Adipocyte (in vitro differentiated cells): ENCODE results near the gene NLRP8.
"Not testable (repeated sequence)": the region's sequence is repeated elsewhere in the genome, so short reads cannot be mapped to it uniquely, and the experiment has no call there.

ENCODE experiments used
- DNase-seq: peaks from one replicate; pipeline ENCODE4 v3.0.0-alpha.2; 2015; ENCODE audit warnings: low read depth
- H3K27me3 ChIP-seq: replicated peaks from 2 replicates; pipeline ENCODE4 v1.7.0; 2013; ENCODE audit warnings: mild to moderate bottlenecking, low read length, moderate library complexity; ENCODE audit not compliant: control insufficient read depth, insufficient read depth
- H3K36me3 ChIP-seq: 2 replicates; pipeline ENCODE4 v1.7.0; 2013; ENCODE audit warnings: low read length, mild to moderate bottlenecking, moderate library complexity; ENCODE audit not compliant: control insufficient read depth, insufficient read depth, severe bottlenecking
- H3K4me1 ChIP-seq: 2 replicates; pipeline ENCODE4 v1.7.0; 2013; ENCODE audit warnings: mild to moderate bottlenecking, low read length, moderate library complexity; ENCODE audit not compliant: control insufficient read depth, insufficient read depth
- H3K4me3 ChIP-seq: 2 replicates; pipeline ENCODE4 v1.7.0; 2013; ENCODE audit warnings: mild to moderate bottlenecking, low read length, moderate library complexity
- H3K9ac ChIP-seq: 2 replicates; pipeline ENCODE4 v1.7.0; 2013; ENCODE audit warnings: mild to moderate bottlenecking, low read length, moderate library complexity
- H3K9me3 ChIP-seq: 2 replicates; pipeline ENCODE4 v1.7.0; 2013; ENCODE audit warnings: mild to moderate bottlenecking, low read length, moderate library complexity; ENCODE audit not compliant: control insufficient read depth

Gene NLRP8

GRCh38 chr19:55929258-55929657 lies 18.4 kb upstream of the NLRP8 start:
- H3K4me3 ChIP-seq, H3K9me3 ChIP-seq, H3K27me3 ChIP-seq, H3K9ac ChIP-seq, H3K4me1 ChIP-seq, H3K36me3 ChIP-seq, DNase-seq: not testable (repeated sequence)

DNA sequence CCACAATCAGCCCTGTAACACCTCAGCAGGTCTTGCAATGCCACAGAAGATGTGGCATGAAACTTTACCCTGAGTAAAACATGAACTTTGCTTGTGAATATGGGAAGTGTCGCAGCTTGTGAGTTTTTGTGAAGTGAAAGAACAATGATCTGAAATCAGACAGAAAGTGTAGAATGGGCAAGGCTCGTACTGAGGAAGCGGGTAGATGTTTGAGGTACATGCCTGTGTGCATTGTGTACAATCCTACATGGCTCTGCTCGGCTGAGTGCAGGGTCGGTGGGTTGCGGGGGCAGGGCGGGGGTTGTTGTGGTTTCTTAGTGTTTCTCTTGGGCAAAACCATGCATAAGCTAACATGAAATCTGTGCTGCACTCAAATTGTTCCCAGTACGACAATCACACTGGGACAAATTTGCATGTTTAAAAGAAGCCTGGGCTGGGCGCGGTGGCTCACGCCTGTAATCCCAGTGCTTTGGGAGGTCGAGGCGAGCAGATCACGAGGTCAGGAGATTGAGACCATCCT lies 16.6 kb upstream of the NLRP8 start:
- Histone ChIP-seq H3K36me3 (no peaks in the 10 kb centered on the region), H3K4me1 (no peaks in the 10 kb centered on the region), H3K27me3 (no peaks in the 10 kb centered on the region), H3K4me3 (no peak overlapping the region), H3K9me3 (peaks cover 3% of the 10 kb centered on the region), H3K9ac (no peak overlapping the region)
- DNase-seq = no peak

DNA sequence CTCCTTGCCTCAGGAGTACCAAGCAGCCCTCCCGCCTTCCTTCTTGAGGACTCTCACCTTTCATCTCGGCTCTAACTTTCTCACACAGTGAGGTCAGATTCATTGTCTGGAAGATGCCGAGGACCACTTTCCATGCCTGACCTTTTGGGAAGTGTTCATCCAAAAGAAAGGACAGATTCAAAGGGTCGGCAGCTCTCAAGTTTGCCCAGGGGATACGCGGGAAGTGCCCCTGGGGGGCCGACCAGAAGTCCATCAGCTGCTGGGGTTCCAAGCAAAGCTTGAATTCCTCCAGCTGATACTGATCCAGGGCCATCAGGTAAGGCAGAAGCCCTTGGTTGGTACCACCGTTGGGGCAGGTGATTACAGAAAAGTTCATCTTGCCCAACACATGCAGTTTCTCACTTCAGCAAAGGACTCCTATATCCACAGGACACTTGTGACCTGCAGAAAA lies 15.7 kb upstream of the NLRP8 start, which contains the start of gene NLRP13:
TSS of gene NLRP13 (minus strand) at position 401 of the 451 bp plus-strand sequence. CDS start at position 376, 25 bp downstream.
- Histone ChIP-seq H3K27me3 (no peaks in the 10 kb centered on the region), H3K9me3 (peaks cover 3% of the 10 kb centered on the region), H3K9ac (no peak within 1 kb of the TSS), H3K36me3 (no peaks in the 10 kb centered on the region), H3K4me1 (no peaks in the 10 kb centered on the region), H3K4me3 (no peak within 1 kb of the TSS)
- DNase-seq = no peak

DNA sequence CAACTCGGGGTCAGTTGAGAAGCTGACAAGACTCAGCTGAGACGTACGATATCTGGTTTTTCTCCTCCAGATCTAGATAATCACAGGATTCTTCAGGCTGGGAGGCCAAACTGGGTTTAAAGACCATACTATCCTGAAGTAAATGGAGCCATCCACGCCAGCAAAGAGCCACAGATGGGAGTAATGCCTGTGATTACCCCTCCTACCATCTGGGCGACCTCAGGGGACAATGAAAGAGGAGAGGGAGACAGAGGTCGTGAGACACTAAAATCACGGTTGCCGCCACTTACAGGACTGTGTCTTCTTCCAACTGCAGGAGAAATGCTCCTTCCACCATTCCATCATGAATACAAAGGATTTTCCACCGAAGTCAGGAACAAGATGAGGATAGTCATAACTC lies 12.4 kb upstream of the NLRP8 start:
- Histone ChIP-seq H3K4me1 (no peaks in the 10 kb centered on the region), H3K27me3 (no peaks in the 10 kb centered on the region), H3K4me3 (no peak overlapping the region), H3K9ac (no peak overlapping the region), H3K9me3 (peaks cover 3% of the 10 kb centered on the region), H3K36me3 (no peaks in the 10 kb centered on the region)
- no peak for DNase-seq

- no peak for DNase-seq
- Histone ChIP-seq H3K4me3 (no peak overlapping the region), H3K4me1 (no peaks in the 10 kb centered on the region), H3K9ac (no peak overlapping the region), H3K9me3 (peaks cover 5% of the 10 kb centered on the region), H3K36me3 (no peaks in the 10 kb centered on the region), H3K27me3 (no peaks in the 10 kb centered on the region)
These were observed 8.4 kb upstream of the NLRP8 start for GRCh38 chr19:55939206-55939605.

DNA sequence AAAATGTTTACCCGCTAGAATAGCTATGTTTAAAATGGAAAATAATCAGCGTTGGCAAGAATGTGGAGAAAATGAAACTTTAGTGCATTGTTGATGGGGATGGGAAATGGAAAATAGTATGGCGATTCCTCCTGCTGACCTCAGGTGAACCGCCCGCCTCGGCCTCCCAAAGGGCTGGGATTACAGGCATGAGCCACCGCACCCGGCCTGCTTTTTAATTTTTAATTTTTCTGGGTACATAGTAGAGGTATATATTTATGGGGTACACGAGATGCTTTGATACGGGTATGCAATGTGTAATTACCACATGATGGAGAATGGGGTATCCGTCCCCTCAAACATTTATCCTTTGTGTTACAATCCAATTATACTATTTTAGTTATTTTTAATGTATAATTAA lies 7.3 kb upstream of the NLRP8 start:
- Histone ChIP-seq H3K27me3 (no peaks in the 10 kb centered on the region), H3K4me3 (no peak overlapping the region), H3K36me3 (no peaks in the 10 kb centered on the region), H3K4me1 (no peaks in the 10 kb centered on the region), H3K9me3 (peaks cover 4% of the 10 kb centered on the region), H3K9ac (no peak overlapping the region)
- DNase-seq = no peak

DNA sequence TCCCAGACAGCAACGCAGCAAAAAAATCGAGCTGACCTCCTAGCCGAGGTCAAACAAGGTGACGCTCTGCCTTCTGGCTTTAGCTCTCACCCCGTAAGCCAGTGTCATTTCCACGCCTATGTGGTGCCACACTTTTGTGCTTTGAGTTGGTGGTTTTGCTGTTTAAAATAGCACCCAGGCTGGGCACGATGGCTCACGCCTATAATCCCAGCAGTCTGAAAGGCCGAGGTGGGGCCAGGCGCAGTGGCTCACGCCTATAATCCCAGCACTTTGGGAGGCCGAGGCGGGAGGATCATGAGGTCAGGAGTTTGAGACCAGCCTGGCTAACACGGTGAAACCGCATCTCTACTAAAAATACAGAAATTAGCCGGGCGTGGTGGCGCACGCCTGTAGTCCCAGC lies 2.9 kb downstream of the NLRP8 start:
- not testable (repeated sequence) for H3K4me1 ChIP-seq, H3K9me3 ChIP-seq, H3K27me3 ChIP-seq, H3K4me3 ChIP-seq, DNase-seq, H3K36me3 ChIP-seq, H3K9ac ChIP-seq

DNA sequence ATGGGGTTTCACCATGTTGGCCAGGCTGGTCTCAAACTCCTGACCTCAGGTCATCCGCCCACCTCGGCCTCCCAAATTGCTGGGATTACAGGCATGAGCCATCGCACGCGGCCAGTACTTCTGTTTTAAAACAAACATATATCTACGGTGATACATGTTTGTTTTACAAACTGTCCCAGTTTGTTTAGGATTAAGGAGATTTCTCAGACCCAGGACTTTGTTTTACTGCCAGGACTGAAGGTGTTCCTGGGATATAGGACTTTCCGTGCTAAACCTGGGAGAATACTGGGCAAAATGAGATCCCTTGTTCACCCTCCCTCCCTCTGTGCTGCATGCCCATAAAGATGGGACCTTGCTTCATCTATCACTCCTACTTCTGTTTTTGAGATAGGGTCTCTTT lies 8.8 kb downstream of the NLRP8 start:
- no peak for DNase-seq
- Histone ChIP-seq H3K4me3 (no peak overlapping the region), H3K9me3 (peaks cover 7% of the 10 kb centered on the region), H3K9ac (no peak overlapping the region), H3K36me3 (no peaks in the 10 kb centered on the region), H3K27me3 (no peaks in the 10 kb centered on the region), H3K4me1 (no peaks in the 10 kb centered on the region)

DNA sequence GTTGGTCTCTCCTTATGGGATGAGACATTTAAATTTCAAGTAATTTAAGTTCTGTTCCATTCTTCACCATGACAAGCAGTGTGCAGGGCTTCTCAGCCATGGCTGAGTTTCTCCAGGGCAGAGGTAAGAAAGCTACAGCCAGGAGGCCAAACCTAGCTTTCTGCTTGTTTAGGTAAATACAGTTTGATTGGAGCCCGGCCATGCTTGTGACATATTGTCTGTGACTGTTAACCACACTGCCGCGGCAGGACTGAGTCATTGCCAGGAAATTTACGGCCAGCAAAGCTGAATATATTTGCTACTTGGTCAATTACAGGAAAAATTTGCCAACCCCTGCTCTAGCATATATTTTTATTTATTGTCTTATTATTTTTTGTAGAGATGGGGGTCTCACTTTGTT lies 10.7 kb downstream of the NLRP8 start:
- no peak overlapping the region for H3K9ac ChIP-seq
- H3K9me3 ChIP-seq = peaks cover 7% of the 10 kb centered on the region
- no peaks in the 10 kb centered on the region for H3K4me1 ChIP-seq
- no peaks in the 10 kb centered on the region for H3K27me3 ChIP-seq
- no peak overlapping the region for H3K4me3 ChIP-seq
- no peaks in the 10 kb centered on the region for H3K36me3 ChIP-seq
- DNase-seq = no peak

- Histone ChIP-seq H3K9me3 (peaks cover 3% of the 10 kb centered on the region), H3K36me3 (no peaks in the 10 kb centered on the region), H3K4me1 (no peaks in the 10 kb centered on the region), H3K9ac (no peak overlapping the region), H3K4me3 (no peak overlapping the region), H3K27me3 (no peaks in the 10 kb centered on the region)
- DNase-seq = no peak
These were observed 12.5 kb downstream of the NLRP8 start for GRCh38 chr19:55959996-55960675.

DNA sequence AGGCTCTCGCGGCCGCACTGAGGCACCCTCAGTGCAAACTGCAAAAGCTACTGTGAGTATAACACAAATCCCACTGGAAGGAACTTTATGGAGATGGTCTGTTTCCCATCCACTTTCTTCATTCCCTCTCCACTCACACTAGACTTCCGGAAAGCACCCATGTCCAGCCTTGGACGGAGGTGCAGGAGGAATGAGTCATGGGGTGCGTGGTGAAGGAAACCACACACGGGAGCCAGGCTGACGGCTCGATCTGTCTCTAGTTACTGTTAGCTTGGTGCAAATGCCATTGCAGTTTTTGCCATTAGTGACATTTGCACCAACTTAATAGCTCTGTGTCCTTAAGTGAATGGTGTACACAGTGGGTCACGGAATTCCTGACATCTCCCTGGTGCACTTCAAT lies 14.6 kb downstream of the NLRP8 start:
- Histone ChIP-seq H3K9me3 (peaks cover 3% of the 10 kb centered on the region), H3K4me3 (no peak overlapping the region), H3K36me3 (no peaks in the 10 kb centered on the region), H3K4me1 (no peaks in the 10 kb centered on the region), H3K9ac (no peak overlapping the region), H3K27me3 (no peaks in the 10 kb centered on the region)
- DNase-seq = no peak

DNA sequence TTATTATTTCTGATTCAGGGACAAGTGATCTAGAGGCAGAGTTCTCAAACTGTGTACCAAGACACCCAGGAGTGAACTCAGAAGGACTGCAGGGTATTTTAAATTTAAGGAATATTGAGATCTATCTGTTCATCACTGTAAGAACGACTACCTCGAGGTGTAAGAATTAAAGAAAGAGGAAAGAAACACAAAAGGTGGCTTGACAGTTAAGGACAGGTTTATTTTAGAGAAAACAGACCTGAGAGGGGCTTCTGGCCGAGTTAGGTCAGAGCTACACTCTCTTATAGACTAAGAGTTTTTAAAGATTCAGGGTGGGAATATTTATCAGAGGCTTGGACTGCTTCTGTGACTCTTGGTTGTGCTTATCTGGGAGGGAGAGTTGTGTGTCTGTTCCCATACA lies 26.4 kb downstream of the NLRP8 start:
- DNase-seq = no peak
- Histone ChIP-seq H3K27me3 (no peaks in the 10 kb centered on the region), H3K9ac (no peak overlapping the region), H3K4me3 (no peak overlapping the region), H3K4me1 (no peaks in the 10 kb centered on the region), H3K36me3 (no peaks in the 10 kb centered on the region), H3K9me3 (peaks cover 9% of the 10 kb centered on the region)
